HEK293 (cell line): ENCODE measurements around the gene FEV.

Experiments
- CTCF ChIA-PET: fragments of 350-600 bp; formaldehyde crosslinking; extraction: SDS; loops from one replicate; lab custom pipeline; 2021; ENCODE audit warnings: antibody characterized with exemption; lab: Yijun Ruan, JAX
- POLR2A ChIA-PET: fragments of 300-600 bp; formaldehyde crosslinking; extraction: SDS; loops from one replicate; lab custom pipeline; 2020; ENCODE audit warnings: antibody characterized with exemption, inconsistent platforms; lab: Yijun Ruan, JAX
- H3K27ac ChIP-seq: fragments of 200-500 bp; sonication (Bioruptor generic); 2 replicates; pipeline ENCODE4 v1.5.1; 2014; ENCODE audit warnings: low read depth, low read length, control low read depth, inconsistent platforms; ENCODE audit errors: extremely low read depth
- H3K36me3 ChIP-seq, 2 experiments: fragments of 200-500 bp in 1 of 2; sonication (Bioruptor generic) in 1 of 2; 1 replicate in 1 of 2; 2 replicates in 1 of 2; pipeline ENCODE4 v1.5.1; 2014 to 2017; ENCODE audit warnings: inconsistent platforms in 2 of 2, low read length in 2 of 2; ENCODE audit not compliant: control insufficient read depth in 2 of 2, insufficient read depth in 1 of 2
- H3K4me1 ChIP-seq: fragments of 200-500 bp; sonication (Bioruptor generic); 2 replicates; pipeline ENCODE4 v1.5.1; 2014; ENCODE audit warnings: mild to moderate bottlenecking, low read length, inconsistent platforms; ENCODE audit not compliant: control insufficient read depth, insufficient read depth
- H3K4me3 ChIP-seq: 2 replicates; pipeline ENCODE4 v1.5.1; 2011; ENCODE audit warnings: low read depth, mild to moderate bottlenecking, control low read depth, low read length, moderate library complexity
- H3K9me3 ChIP-seq: fragments of 200-500 bp; sonication (Bioruptor generic); 2 replicates; pipeline ENCODE4 v1.5.1; 2014; ENCODE audit warnings: low read depth, low read length, inconsistent platforms; ENCODE audit not compliant: control insufficient read depth, insufficient read depth
- HOXD13 ChIP-seq: sonication (generic); formaldehyde crosslinking; IDR thresholded peaks from 2 replicates; pipeline ENCODE4 v1.8.0; 2022; ENCODE audit warnings: missing genetic modification reagents, borderline replicate concordance
- KLF1 ChIP-seq: fragments of 450-650 bp; formaldehyde crosslinking; IDR thresholded peaks from 2 replicates; pipeline ENCODE4 v1.5.1; 2016; ENCODE audit warnings: missing biosample characterization, missing genetic modification characterization
- KLF16 ChIP-seq: fragments of 450-650 bp; formaldehyde crosslinking; IDR thresholded peaks from 2 replicates; pipeline ENCODE4 v1.5.1; 2017; ENCODE audit warnings: missing biosample characterization, missing genetic modification characterization
- SCRT2 ChIP-seq: fragments of 450-650 bp; formaldehyde crosslinking; IDR thresholded peaks from 2 replicates; pipeline ENCODE4 v1.5.1; 2016; ENCODE audit warnings: missing biosample characterization, missing genetic modification characterization
- ZFHX2 ChIP-seq: fragments of 450-650 bp; formaldehyde crosslinking; conservative IDR thresholded peaks from 2 replicates; pipeline ENCODE4 v1.5.1; 2016; ENCODE audit warnings: missing biosample characterization, missing genetic modification characterization
- ZFP41 ChIP-seq: fragments of 450-650 bp; formaldehyde crosslinking; IDR thresholded peaks from 2 replicates; pipeline ENCODE4 v1.5.1; 2016; ENCODE audit warnings: missing biosample characterization, missing genetic modification characterization, borderline replicate concordance
- ZNF132 ChIP-seq: fragments of 450-650 bp; formaldehyde crosslinking; IDR thresholded peaks from 2 replicates; pipeline ENCODE4 v1.5.1; 2017; ENCODE audit warnings: missing biosample characterization, missing genetic modification characterization, borderline replicate concordance
- ZNF174 ChIP-seq: fragments of 450-650 bp; formaldehyde crosslinking; IDR thresholded peaks from 2 replicates; pipeline ENCODE4 v1.5.0; 2017; ENCODE audit warnings: missing biosample characterization, mild to moderate bottlenecking, missing genetic modification characterization
- ZNF184 ChIP-seq: fragments of 450-650 bp; IDR thresholded peaks from 2 replicates; pipeline ENCODE4 v1.5.1; 2018; ENCODE audit warnings: missing biosample characterization, mild to moderate bottlenecking, missing genetic modification characterization
- ZNF19 ChIP-seq: fragments of 450-650 bp; formaldehyde crosslinking; IDR thresholded peaks from 2 replicates; pipeline ENCODE4; 2016; ENCODE audit warnings: missing biosample characterization, missing genetic modification characterization, low read depth
- ZNF214 ChIP-seq: fragments of 450-650 bp; formaldehyde crosslinking; IDR thresholded peaks from 2 replicates; pipeline ENCODE4 v1.5.1; 2017; ENCODE audit warnings: missing biosample characterization, mild to moderate bottlenecking, missing genetic modification characterization, borderline replicate concordance
- ZNF248 ChIP-seq: fragments of 450-650 bp; formaldehyde crosslinking; IDR thresholded peaks from 2 replicates; pipeline ENCODE4 v1.5.1; 2017; ENCODE audit warnings: missing biosample characterization, missing genetic modification characterization
- ZNF341 ChIP-seq: fragments of 450-650 bp; formaldehyde crosslinking; IDR thresholded peaks from 2 replicates; pipeline ENCODE4; 2016; ENCODE audit warnings: low read depth, missing biosample characterization, missing genetic modification characterization
- ZNF391 ChIP-seq: fragments of 450-650 bp; formaldehyde crosslinking; IDR thresholded peaks from 2 replicates; pipeline ENCODE4 v1.5.1; 2016; ENCODE audit warnings: low read depth, missing biosample characterization, missing genetic modification characterization, borderline replicate concordance
- ZNF394 ChIP-seq: fragments of 450-650 bp; formaldehyde crosslinking; IDR thresholded peaks from 2 replicates; pipeline ENCODE4 v1.5.1; 2016; ENCODE audit warnings: missing biosample characterization, missing genetic modification characterization, mild to moderate bottlenecking, moderate library complexity, borderline replicate concordance
- ZNF404 ChIP-seq: fragments of 450-650 bp; formaldehyde crosslinking; IDR thresholded peaks from 2 replicates; pipeline ENCODE4 v1.5.1; 2017; ENCODE audit warnings: missing biosample characterization, missing genetic modification characterization
- ZNF426 ChIP-seq: fragments of 450-650 bp; formaldehyde crosslinking; IDR thresholded peaks from 2 replicates; pipeline ENCODE4 v1.5.1; 2017; ENCODE audit warnings: missing biosample characterization, missing genetic modification characterization, mild to moderate bottlenecking, inconsistent platforms, moderate library complexity
- ZNF510 ChIP-seq: fragments of 450-650 bp; formaldehyde crosslinking; IDR thresholded peaks from 2 replicates; pipeline ENCODE4 v1.5.1; 2018; ENCODE audit warnings: mild to moderate bottlenecking, missing genetic modification characterization, missing biosample characterization; ENCODE audit not compliant: insufficient replicate concordance
- ZNF558 ChIP-seq: fragments of 450-650 bp; formaldehyde crosslinking; IDR thresholded peaks from 2 replicates; pipeline ENCODE4 v1.5.1; 2016; ENCODE audit warnings: missing biosample characterization, missing genetic modification characterization
- ZNF707 ChIP-seq: fragments of 450-650 bp; formaldehyde crosslinking; IDR thresholded peaks from 2 replicates; pipeline ENCODE4 v1.5.1; 2016; ENCODE audit warnings: missing biosample characterization, missing genetic modification characterization
- ZNF747 ChIP-seq: fragments of 450-650 bp; formaldehyde crosslinking; IDR thresholded peaks from 2 replicates; pipeline ENCODE4 v1.5.1; 2016; ENCODE audit warnings: missing biosample characterization, missing genetic modification characterization
- TF ChIP-seq, protein P1 (sequence below): fragments of 450-650 bp; formaldehyde crosslinking; IDR thresholded peaks from 2 replicates; pipeline ENCODE4 v1.5.1; 2017; ENCODE audit warnings: missing biosample characterization, missing genetic modification characterization
- TF ChIP-seq, protein P2 (sequence below): fragments of 450-650 bp; formaldehyde crosslinking; IDR thresholded peaks from 2 replicates; pipeline ENCODE4 v1.5.1; 2016; ENCODE audit warnings: missing biosample characterization, missing genetic modification characterization
- TF ChIP-seq, protein P3 (sequence below): fragments of 450-650 bp; formaldehyde crosslinking; IDR thresholded peaks from 2 replicates; pipeline ENCODE4 v1.5.1; 2016; ENCODE audit warnings: missing biosample characterization, missing genetic modification characterization
- TF ChIP-seq, protein P4 (sequence below): fragments of 450-650 bp; formaldehyde crosslinking; IDR thresholded peaks from 2 replicates; pipeline ENCODE4 v1.5.1; 2017; ENCODE audit warnings: missing biosample characterization, missing genetic modification characterization

FEV gene

DNA sequence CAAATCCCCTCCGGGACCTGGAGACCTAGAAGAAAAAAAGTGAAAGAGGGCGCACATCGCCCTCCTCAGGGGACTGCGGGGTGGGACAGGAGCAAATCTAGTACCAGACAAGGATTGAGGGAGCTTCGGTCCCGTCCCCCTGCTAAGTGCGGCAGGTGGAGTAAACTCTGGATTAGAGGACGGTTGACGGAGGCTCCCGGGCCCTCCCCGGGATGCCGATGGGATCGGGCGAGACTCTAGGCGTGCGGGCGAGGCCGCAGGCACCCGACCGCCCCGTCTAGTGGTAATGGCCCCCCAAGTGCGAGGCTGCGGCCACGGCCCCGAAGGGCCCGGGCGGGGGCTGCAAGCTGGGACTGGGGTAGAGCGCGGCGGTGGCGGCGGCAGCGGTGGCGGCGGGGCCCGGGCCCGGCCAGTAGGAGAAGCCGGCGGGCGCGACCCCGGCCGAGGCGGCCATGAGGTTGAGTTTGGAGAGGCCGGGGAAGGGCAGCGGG, 3.5 kb downstream of the FEV start (continued):
- TF ChIP-seq, protein P1, sequence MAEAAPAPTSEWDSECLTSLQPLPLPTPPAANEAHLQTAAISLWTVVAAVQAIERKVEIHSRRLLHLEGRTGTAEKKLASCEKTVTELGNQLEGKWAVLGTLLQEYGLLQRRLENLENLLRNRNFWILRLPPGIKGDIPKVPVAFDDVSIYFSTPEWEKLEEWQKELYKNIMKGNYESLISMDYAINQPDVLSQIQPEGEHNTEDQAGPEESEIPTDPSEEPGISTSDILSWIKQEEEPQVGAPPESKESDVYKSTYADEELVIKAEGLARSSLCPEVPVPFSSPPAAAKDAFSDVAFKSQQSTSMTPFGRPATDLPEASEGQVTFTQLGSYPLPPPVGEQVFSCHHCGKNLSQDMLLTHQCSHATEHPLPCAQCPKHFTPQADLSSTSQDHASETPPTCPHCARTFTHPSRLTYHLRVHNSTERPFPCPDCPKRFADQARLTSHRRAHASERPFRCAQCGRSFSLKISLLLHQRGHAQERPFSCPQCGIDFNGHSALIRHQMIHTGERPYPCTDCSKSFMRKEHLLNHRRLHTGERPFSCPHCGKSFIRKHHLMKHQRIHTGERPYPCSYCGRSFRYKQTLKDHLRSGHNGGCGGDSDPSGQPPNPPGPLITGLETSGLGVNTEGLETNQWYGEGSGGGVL (tag by site-specific recombination): no peak
- TF ChIP-seq ZNF404 (tag by site-specific recombination) (no peak), ZFHX2 (no peak)
- TF ChIP-seq, protein P2, sequence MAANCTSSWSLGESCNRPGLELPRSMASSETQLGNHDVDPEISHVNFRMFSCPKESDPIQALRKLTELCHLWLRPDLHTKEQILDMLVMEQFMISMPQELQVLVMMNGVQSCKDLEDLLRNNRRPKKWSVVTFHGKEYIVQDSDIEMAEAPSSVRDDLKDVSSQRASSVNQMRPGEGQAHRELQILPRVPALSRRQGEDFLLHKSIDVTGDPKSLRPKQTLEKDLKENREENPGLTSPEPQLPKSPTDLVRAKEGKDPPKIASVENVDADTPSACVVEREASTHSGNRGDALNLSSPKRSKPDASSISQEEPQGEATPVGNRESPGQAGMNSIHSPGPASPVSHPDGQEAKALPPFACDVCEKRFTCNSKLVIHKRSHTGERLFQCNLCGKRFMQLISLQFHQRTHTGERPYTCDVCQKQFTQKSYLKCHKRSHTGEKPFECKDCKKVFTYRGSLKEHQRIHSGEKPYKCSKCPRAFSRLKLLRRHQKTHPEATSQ (tag by site-specific recombination): no peak

DNA sequence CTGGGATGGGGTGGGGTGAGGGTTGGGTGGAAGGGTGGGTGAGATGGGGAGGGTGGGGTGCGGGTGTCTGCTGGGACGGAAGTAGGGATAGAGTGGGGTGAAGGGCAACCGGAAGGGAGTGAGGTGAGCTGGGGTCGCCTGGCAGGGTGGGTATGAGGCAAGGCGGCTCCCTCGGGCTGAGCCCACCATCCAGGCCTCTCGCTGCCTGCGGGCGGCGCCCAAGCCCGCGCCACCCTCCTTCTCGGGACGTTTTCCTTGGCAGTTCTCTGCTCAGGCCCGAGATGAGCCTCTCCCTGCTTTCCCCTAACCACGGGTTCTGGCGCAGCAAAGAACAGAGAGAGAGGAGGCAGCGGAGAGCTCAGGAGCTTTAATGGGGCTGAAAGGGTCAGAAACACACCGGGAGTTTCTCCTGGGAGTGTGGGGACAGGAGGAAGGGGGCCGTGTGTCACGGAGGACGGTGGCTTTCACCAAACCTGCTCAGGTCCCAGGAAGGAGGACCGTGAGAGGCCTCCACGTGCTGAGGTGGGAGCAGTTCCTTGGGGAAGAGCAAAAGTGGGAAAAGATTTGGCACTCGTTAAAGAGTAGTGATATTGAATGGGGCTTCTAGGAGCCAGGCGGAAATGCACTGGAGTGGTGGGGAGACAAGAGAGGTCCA, 4.1 kb downstream of the FEV start:
- TF ChIP-seq SCRT2 (tag by site-specific recombination): no peak
- peak; percentile 83 for TF ChIP-seq KLF1 (tag by site-specific recombination)
- ChIA-PET POLR2A (no interaction called here), CTCF (interaction anchor here (0.5 to 4.2 kb wide), 69 partner anchors 7 to 538 kb away, joined by 3 to 65 read pairs (median 4); partner anchors contain the start of gene CRYBA2)
- no peak overlapping the region for H3K4me3 ChIP-seq
- no peaks in the 10 kb centered on the region for H3K36me3 ChIP-seq
- no peaks in the 10 kb centered on the region for H3K9me3 ChIP-seq
- H3K27ac ChIP-seq: no peak overlapping the region
- 0 out of 2 replicates have a peak, but pooled peaks cover 2% of the 10 kb centered on the region for H3K4me1 ChIP-seq

DNA sequence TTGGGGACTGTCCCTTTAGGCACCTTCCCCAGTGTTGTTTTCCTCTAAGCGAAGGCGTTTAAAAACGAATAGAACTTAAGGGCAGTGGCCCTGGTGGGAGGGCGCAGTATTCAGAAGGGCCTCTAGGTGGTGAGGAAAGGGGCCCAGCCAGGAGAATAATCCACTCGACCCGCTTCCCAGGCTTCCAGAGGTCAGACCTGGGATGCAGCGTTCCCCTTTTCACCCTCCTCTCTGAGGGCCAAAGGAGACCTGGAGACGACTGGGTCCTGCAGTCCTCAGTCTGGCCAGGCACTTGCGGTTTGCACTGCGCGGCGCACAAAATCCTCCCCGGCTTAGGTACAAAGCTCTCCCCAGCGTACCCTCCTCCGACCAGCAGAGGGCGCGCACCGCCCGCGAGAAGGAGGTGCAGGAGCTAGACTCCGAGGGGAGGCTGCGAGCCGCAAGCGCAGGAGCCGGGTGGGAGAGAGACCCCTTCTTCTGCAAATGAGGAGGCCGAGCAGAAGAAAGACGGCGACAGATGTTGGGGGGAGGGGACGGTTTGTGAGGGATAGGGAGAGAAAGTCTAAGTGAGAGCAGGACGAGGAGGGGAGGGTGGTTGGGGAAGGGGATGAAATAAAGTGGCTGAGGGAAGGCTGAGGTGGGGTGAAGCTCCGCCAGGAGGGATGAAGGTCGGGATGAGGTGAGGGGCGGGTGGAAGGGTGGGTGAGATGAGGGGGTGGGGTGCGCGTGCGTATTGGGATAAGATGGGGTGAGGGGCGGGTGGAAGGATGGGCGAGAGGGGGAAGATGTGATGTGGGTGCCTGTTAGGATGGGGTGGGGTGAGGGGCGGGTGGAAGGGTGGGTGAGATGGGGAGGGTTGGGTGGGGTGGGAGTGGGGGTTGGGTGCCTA, 4.9 kb downstream of the FEV start:
- POLR2A ChIA-PET: interaction anchor here (1.0 kb wide), 1 partner anchor 17 kb away, joined by 4 read pairs; no protein-coding TSS in a partner anchor
- Histone ChIP-seq H3K4me3 (peak overlapping the region; percentile 42), H3K36me3 (no peaks in the 10 kb centered on the region), H3K9me3 (no peaks in the 10 kb centered on the region), H3K27ac (no peak overlapping the region; the same call in 1 of the 2 replicates), H3K4me1 (0 out of 2 replicates have a peak, but pooled peaks cover 2% of the 10 kb centered on the region)
- CTCF ChIA-PET: interaction anchor here (0.5 to 4.2 kb wide), 73 partner anchors 8 to 537 kb away, joined by 3 to 65 read pairs (median 4); partner anchors contain the start of genes CRYBA2 and WNT10A
- TF ChIP-seq ZNF707 (tag by site-specific recombination) (no peak), ZNF184 (tag by site-specific recombination) (no peak), ZNF19 (no peak), ZNF174 (tag by site-specific recombination) (no peak), ZNF391 (tag by site-specific recombination) (0 out of 2 replicates have a peak, but pooled peaks have one; percentile 49), ZNF510 (tag by site-specific recombination) (no peak), KLF16 (no peak), ZNF214 (tag by site-specific recombination) (no peak), ZNF341 (no peak), ZNF248 (no peak), ZNF747 (no peak), ZFP41 (tag by site-specific recombination) (no peak), ZNF426 (tag by site-specific recombination) (no peak), ZNF558 (tag by site-specific recombination) (no peak), ZNF394 (tag by site-specific recombination) (peak; percentile 16; the same call in 1 of the 2 replicates), HOXD13 (no peak), ZNF132 (tag by site-specific recombination) (no peak)
- TF ChIP-seq, protein P3, sequence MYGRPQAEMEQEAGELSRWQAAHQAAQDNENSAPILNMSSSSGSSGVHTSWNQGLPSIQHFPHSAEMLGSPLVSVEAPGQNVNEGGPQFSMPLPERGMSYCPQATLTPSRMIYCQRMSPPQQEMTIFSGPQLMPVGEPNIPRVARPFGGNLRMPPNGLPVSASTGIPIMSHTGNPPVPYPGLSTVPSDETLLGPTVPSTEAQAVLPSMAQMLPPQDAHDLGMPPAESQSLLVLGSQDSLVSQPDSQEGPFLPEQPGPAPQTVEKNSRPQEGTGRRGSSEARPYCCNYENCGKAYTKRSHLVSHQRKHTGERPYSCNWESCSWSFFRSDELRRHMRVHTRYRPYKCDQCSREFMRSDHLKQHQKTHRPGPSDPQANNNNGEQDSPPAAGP (tag by site-specific recombination): peak; percentile 62; the same call in 1 of the 2 replicates
- TF ChIP-seq, protein P4, sequence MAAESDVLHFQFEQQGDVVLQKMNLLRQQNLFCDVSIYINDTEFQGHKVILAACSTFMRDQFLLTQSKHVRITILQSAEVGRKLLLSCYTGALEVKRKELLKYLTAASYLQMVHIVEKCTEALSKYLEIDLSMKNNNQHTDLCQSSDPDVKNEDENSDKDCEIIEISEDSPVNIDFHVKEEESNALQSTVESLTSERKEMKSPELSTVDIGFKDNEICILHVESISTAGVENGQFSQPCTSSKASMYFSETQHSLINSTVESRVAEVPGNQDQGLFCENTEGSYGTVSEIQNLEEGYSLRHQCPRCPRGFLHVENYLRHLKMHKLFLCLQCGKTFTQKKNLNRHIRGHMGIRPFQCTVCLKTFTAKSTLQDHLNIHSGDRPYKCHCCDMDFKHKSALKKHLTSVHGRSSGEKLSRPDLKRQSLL (tag by site-specific recombination): peak; percentile 47; the same call in 1 of the 2 replicates
